Mononuclear cell (primary cell): ENCODE results near the gene MAPK4. TPM values are rescaled to one million over a fixed set of nuclear protein-coding genes. Genes with fewer than 3 reads are reported as not detected.
"Not testable (repeated sequence)": the region's sequence is repeated elsewhere in the genome, so short reads cannot be mapped to it uniquely, and the experiment has no call there.

ENCODE experiments used
- H3K27me3 ChIP-seq: 2 replicates; pipeline ENCODE4 v1.6.0; 2011; ENCODE audit warnings: low read length, control low read depth; ENCODE audit not compliant: insufficient read depth
- H3K4me1 ChIP-seq: 2 replicates; pipeline ENCODE4 v1.5.1; 2011; ENCODE audit warnings: mild to moderate bottlenecking, low read length, control low read depth; ENCODE audit not compliant: insufficient read depth
- H3K4me3 ChIP-seq: 2 replicates; pipeline ENCODE4 v1.5.1; 2011; ENCODE audit warnings: mild to moderate bottlenecking, low read length, moderate library complexity
- H3K9me3 ChIP-seq: 2 replicates; pipeline ENCODE4 v1.5.1; 2011; ENCODE audit warnings: low read depth, mild to moderate bottlenecking, control low read depth, low read length
- total RNA-seq: library from RNA; depleted of rRNA; stranded (reverse); fragments of >200 nt; gene quantifications from one replicate; pipeline ENCODE4 v1.2.3, GENCODE V29; 2012

Gene MAPK4
- not detected for total RNA-seq

- peaks cover 71% of the 10 kb centered on the region for H3K27me3 ChIP-seq
- H3K4me1 ChIP-seq: peaks cover 6% of the 10 kb centered on the region
- no peak within 1 kb of the TSS for H3K4me3 ChIP-seq
These were observed at the start of gene MAPK4 for GRCh38 chr18:50559752-50560680. Gene MAPK4, plus strand, starts transcription at chr18:50560087. Its CDS starts 103,872 bp downstream, at chr18:50663959.

GRCh38 chr18:50517277-50517676, 42.6 kb upstream of the MAPK4 start:
- not testable (repeated sequence) for H3K9me3 ChIP-seq, H3K4me1 ChIP-seq, H3K27me3 ChIP-seq, H3K4me3 ChIP-seq

More at GRCh38 chr18:50559752-50560680, at the start of gene MAPK4:
- no peaks in the 10 kb centered on the region for H3K9me3 ChIP-seq

DNA sequence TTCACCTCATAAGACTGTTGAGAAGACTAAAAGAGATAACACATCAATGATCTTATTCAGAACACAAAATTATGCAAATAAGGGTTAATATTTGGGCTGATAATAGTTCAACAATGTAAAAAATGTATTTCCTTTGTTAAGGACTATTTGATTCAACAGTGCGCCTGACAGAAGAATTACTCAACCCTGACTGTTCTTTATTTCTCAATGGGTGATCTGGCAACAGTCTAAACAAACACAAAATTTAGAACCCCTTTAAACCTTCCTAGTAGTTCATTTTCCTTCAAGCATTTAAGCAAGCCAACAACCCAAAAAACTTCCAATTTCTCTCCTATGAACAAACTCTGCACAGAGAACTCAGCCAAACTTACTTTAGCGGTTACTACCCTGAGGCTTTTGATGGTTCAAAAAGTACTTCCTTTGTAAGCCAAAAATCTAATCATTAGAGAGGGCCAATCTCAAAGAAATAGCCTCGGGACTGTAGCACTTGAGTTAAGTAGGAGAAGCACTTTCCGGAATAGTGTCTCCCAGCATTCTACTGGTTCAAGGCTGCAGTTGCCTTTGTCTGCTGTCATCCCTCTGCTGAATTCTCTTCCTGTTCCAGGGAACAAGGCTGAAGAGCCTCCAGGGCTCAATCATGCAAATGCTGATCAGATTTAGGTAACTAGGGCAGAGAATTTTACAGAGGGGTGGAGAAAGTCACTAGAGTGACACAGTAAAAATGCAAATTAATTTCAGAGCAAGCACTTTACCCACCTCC, 40.9 kb upstream of the MAPK4 start:
- H3K27me3 ChIP-seq: peaks cover 3% of the 10 kb centered on the region
- H3K4me1 ChIP-seq: no peaks in the 10 kb centered on the region
- no peaks in the 10 kb centered on the region for H3K9me3 ChIP-seq
- no peak overlapping the region for H3K4me3 ChIP-seq

DNA sequence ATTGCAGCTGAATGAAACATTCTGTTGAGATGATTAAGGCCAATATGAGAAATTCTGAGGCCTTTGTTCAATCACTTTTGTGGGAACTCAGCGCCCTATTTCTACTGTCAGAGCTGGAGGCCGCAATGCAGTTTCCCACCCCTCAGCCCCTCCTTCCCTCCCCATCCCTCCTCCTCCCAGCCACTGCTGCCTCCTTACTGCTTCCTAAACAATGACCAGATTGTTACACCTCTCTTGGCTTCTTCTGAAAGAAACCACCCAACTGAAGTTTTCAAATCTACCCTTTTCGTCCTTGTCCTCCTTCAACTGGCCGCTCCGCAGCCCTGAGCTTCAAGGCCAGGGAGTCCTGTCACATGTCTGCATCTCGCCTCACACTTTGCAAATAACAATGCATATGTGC, 36.7 kb upstream of the MAPK4 start:
- no peaks in the 10 kb centered on the region for H3K9me3 ChIP-seq
- H3K27me3 ChIP-seq: no peaks in the 10 kb centered on the region
- no peaks in the 10 kb centered on the region for H3K4me1 ChIP-seq
- H3K4me3 ChIP-seq: no peak overlapping the region

DNA sequence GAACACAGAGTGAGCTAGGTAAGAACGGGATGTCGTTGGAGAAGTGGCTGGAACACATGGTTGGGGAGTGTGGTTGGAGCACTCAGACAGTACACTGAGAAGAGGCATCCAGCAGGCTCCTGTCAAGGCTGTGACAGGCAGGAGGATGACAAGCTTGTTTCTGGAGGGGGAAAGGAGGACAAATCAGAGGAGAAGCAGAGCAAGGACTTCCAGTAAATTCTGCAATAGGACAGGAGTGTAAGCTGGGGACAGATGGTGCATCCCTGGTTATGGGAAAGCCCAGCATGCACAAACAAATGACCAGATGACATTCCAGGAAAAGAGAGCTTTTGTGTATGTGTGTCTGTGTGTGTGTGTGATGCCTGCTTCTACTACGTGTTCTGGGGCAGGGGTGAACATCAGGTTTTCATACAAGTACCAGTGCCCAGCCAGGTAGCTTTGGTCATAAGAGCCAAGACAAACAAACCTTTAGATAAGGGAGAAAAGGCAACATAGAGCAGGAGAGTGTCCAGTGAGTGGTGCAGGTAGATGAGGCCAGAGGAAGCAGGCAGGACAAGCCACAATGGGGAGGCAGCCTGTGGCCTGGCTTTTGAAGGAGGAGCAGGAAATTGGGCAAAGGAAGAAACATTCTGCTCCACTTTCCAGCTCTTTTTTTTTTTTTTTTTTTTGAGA, 32.1 kb upstream of the MAPK4 start:
- Histone ChIP-seq H3K4me3 (no peak overlapping the region), H3K27me3 (no peaks in the 10 kb centered on the region), H3K9me3 (no peaks in the 10 kb centered on the region), H3K4me1 (no peaks in the 10 kb centered on the region)

DNA sequence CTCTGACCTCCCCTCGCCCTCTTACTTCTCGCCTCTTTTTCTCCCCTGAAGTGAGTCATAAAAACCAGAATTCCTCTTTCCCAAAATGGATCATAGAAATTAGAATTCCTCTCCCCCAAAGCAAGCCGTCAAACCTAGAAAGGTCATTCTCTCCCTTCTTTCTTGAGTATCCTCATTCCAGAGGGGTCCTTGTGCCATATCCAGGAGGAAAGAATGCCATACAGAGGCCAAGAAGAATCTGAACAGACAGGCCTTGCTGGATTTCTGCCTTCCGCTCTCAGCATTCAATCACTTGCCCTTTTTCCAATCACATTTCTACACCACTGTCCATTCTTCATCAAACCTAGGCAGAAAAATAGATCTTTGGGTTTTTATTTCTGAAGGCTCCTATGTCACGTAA, 31.1 kb upstream of the MAPK4 start:
- Histone ChIP-seq H3K9me3 (no peaks in the 10 kb centered on the region), H3K4me1 (no peaks in the 10 kb centered on the region), H3K27me3 (no peaks in the 10 kb centered on the region), H3K4me3 (no peak overlapping the region)

GRCh38 chr18:50533822-50534221, 26.1 kb upstream of the MAPK4 start:
- H3K4me1 ChIP-seq, H3K27me3 ChIP-seq, H3K9me3 ChIP-seq, H3K4me3 ChIP-seq: not testable (repeated sequence)

GRCh38 chr18:50544476-50544875, 15.4 kb upstream of the MAPK4 start:
- H3K4me3 ChIP-seq, H3K4me1 ChIP-seq, H3K27me3 ChIP-seq, H3K9me3 ChIP-seq: not testable (repeated sequence)

GRCh38 chr18:50545936-50546335, 14.0 kb upstream of the MAPK4 start:
- H3K27me3 ChIP-seq: no peaks in the 10 kb centered on the region
- no peaks in the 10 kb centered on the region for H3K4me1 ChIP-seq
- no peaks in the 10 kb centered on the region for H3K9me3 ChIP-seq
- H3K4me3 ChIP-seq: no peak overlapping the region

- H3K27me3 ChIP-seq: peaks cover 4% of the 10 kb centered on the region
- no peaks in the 10 kb centered on the region for H3K4me1 ChIP-seq
- no peak overlapping the region for H3K4me3 ChIP-seq
- H3K9me3 ChIP-seq: no peaks in the 10 kb centered on the region
These were observed 11.7 kb upstream of the MAPK4 start for GRCh38 chr18:50548160-50548559.

DNA sequence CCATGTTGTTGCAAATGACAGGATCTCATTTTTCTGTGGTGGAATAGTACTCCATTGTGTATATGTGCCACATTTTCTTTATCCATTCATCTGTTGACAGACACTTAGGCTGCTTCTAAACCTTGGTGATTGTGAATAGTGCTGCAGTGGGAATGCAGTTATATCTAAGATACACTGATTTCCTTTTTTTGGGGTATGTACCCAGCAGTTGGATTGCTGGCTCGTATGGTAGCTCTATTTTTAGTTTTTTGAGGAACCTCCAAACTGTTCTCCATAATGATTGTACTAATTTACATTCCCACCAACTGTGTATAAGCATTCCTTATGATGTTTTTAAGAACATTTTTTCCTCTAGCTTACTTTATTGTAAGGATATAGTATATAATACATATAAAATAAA, 8.2 kb upstream of the MAPK4 start:
- not testable (repeated sequence) for H3K4me1 ChIP-seq, H3K4me3 ChIP-seq, H3K9me3 ChIP-seq
- H3K27me3 ChIP-seq: peaks cover 19% of the 10 kb centered on the region

DNA sequence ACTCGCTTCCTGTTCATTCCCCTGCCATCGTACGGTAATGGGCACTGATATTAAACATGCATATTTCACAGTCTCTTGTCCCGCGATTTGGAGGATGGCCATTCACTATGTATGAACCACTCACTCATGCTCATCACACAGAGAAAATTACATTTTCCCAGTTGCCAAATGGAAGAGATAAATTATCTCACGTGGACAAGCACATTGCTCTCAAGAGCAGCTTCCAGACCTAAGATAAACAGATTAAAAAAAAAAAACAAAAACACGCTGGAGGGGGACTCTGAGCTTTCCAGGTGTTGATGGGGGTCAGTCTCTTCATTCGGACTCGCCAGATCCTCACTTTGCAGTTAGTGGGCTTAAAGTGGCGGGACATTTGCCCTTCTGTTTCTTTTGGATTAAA, 1.7 kb upstream of the MAPK4 start:
- peaks cover 69% of the 10 kb centered on the region for H3K27me3 ChIP-seq
- no peak overlapping the region for H3K4me3 ChIP-seq
- H3K9me3 ChIP-seq: no peaks in the 10 kb centered on the region
- peaks cover 6% of the 10 kb centered on the region for H3K4me1 ChIP-seq

DNA sequence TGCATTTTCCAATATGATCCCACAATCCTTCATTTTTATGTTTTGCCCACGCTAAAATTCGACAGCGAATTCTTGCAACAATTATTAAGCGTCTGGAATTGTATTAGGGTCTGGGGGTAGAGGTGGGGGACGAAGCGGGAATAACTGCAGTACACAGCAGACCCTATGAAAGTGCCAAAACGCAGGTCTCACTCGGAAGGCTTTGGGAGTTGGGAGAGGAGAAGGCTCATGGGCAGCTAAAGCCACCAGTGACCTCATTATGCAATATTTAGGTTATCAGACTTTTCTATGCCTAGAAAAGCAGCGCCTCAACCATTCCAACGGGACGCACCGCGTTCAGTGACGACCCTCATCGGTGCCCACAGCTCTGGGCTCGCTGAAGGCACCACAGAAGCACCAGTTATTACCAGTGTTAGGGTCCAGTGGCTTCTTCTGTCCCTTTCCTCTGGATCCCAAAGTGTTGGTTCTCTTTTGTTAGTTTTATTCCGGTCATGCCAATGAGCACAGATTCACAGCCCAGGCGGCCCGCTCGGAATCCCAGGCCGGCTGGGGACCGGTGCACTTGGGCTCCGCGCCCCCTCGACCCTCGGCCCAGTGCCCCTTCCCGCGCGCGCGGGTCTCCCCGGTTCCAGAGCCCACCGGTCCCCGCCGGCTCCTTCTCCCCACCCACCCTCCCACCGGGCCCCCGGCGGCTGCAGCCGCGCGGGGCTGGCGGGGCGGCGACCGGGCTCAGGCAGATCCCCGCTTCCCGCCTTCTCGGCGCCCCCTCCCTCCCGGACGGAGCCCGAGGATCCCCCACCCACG, 737 bp upstream of the MAPK4 start:
- Histone ChIP-seq H3K4me1 (peaks cover 6% of the 10 kb centered on the region), H3K4me3 (no peak overlapping the region), H3K27me3 (peaks cover 71% of the 10 kb centered on the region), H3K9me3 (no peaks in the 10 kb centered on the region)
